HuH-7 (cell line): ENCODE results near the gene UGP2.
"Not testable (repeated sequence)": the region's sequence is repeated elsewhere in the genome, so short reads cannot be mapped to it uniquely, and the experiment has no call there.

Experiments
- DNase-seq: peaks from one replicate; pipeline ENCODE4 v3.0.0; 2011; ENCODE audit warnings: low spot score

UGP2 gene

DNA sequence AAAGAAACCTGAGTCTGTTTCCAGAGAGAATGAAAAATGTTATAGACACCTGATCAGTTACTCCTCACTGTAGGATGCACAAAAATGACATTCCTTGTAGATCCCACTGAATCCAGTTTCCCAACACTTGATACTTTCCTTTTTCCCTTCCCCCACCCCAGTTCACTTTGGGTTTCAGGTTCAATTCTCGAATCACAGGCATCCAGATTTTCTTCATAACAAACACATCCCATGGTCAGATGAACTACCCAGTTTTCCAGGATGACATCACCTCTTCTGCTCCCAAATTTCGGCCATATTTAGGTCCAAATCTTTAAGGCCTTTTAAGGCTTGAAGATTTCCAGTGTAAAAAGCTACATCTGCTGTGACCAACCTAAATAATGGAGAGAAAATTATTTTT lies 51.5 kb downstream of the UGP2 start:
- DNase-seq, result no peak

DNA sequence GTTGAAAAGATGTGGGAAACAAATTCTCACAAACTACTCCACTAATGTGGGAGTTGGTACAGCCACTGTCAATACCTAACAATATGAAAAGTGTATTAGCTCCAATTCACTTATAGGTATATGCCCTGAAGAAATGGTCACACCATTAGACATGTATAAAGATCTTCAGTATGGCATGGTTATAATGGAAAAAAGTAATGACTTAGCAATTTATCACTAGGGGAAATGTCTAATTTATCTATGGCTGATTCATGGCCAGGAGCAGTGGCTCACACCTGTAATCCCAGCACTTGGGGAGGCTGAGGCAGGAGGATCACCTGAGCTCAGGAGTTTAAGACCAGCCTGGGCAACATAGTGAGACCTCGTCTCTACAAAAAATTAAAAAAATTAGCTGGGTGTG lies 52.5 kb downstream of the UGP2 start:
- DNase-seq, result no peak

DNA sequence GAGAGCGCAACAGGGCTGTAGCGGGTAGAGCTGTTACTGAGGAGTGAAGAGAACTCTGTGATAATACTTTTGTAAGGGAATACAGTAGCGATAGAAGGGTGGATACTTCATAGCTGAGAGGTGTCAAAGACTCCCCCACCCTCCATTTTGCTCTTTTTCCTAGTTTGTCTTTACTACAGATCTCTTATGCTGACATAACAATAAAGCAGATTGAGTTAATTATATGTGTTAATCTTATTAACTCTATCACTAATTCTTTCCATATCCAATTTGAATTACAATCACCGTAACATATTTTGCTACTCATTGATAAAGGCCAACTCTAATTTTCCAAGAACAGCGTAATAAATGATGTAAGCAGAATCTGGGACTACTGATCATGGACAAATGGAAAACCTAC lies 57.1 kb downstream of the UGP2 start:
- DNase-seq, result no peak

DNA sequence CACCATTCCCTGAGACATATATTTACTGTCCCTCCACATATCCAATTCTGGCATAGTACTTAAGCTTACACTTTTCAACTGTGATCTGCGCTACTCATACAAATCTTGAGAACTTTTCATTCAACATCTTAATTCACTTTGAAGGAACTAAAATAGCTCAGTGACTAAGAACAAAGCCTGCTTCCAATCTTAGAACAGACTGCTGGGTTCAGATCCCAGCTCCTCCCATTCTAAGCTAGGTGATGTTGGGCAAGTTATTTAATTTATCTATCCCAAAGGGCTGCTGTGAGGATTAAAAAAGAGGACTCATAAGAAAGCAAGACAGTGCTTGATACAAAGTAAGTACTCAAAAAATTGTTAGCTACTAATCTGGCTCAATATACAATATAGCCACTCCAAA lies 57.9 kb downstream of the UGP2 start:
- DNase-seq, result no peak

DNA sequence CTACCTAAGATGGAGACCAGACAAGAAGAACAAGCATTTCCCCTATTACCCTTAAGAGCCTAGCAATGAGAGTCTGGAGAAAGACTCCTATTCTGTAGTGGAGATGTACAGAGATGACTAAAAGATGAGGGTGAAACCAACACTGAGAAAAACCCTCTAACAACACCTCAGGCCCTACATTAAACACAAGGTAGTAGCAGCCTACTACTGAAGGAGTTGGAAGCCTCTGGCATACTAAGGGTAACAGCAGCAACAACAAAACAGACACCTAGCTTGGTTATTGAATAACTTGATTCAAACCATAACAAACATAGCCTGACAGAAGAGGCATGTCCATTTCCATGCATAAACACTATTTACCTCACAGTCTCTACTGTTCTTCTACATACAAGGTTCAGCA lies 60.5 kb downstream of the UGP2 start:
- no peak for DNase-seq

DNA sequence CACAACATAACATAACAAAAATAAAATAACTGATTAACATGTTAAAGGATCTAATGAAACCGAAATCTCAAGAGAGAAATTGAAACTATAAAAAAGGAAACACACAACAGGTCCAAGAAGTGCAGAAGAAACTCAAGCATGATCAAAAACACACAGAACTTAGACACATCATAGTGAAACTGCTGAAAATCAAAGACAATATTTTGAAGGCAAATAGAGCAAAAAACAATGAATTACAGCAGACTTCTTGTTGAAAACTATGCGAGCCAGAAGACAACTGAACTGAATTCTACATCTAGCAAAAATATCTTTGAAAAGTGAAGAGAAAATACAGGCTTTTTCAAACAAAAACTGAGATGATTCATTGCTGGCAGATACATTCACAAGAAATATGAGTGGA lies 61.3 kb downstream of the UGP2 start:
- no peak for DNase-seq

DNA sequence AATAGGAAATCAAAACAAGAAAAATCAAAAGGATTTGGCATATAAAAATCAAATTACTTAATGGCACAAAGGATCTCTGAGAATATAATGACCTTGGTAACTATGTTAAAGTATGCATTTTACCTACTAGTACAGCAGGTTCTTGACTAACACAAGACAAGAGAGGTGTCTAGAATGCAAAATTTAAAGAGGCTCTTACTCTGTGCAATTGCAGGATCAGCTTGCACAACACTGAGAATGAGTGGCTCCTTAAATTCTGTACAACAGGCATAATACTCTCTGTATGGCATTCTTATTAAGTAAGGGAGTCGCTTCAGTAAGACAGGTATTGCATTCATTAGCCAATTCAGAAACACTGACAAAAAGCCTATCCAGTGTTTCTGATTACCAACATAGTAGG lies 72.6 kb downstream of the UGP2 start:
- DNase-seq, result no peak

DNA sequence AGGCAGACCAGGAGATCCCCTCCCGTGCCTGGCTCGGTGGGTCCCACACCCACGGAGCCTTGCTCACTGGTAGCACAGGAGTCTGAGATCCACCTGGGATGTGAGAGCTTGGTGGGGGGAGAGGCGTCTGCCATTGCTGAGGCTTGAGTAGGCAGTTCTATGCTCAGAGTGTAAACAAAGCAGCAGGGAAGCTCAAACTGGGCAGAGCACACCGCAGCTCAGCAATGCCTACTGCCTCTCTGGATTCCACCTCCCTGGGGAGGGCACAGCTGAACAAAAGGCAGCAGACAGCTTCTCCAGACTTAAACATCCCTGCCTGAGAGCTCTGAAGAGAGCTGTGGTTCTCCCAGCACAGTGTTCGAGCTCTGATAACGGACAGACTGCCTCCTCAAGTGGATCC lies 85.1 kb downstream of the UGP2 start:
- no peak for DNase-seq

DNA sequence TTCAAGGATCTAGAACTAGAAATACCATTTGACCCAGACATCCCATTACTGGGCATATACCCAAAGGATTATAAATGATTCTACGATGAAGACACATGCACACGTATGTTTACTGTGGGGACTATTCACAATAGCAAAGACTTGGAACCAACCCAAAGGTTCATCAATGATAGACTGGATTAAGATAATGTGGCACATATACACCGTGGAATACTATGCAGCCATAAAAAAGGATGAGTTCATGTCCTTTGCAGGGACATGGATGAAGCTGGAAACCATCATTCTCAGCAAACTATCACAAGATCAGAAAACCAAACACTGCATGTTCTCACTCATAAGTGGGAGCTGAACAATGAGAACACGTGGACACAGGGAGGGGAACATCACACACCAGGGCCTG lies 90.4 kb downstream of the UGP2 start:
- DNase-seq, result not testable (repeated sequence)
